Sciatic nerve (tissue), 1 donor: ENCODE measurements around the gene KMT2D. TPM values are rescaled to one million over a fixed set of nuclear protein-coding genes. Genes with fewer than 3 reads are reported as not detected.

ENCODE experiments used
- total RNA-seq: library from RNA; stranded (reverse); fragmentation: NEBNext Ultra II Directional; extraction: Animal tissue kit (Norgen Biotek cat#: 25700); gene quantifications from one replicate; pipeline ENCODE4 v1.2.1, GENCODE V29; 2021
- donor health status: DM: no; HTN: no; CAD: no.

The KMT2D gene
- total RNA-seq, 1 donor from 2014 or later, result 123 TPM

Other genes starting within 250 kb of the KMT2D start
- 24.1 TPM for gene CACNB3, start 242.3 kb downstream of the KMT2D start, total RNA-seq
- gene DDX23, start 208.6 kb downstream of the KMT2D start, total RNA-seq, result 60.2 TPM
- 4.5 TPM for gene RND1, start 194.9 kb downstream of the KMT2D start, total RNA-seq
- 17.8 TPM for gene FKBP11, start 135.3 kb downstream of the KMT2D start, total RNA-seq
- 112 TPM for gene ARF3, start 103.3 kb downstream of the KMT2D start, total RNA-seq
- 1.1 TPM for gene WNT10B, start 89.1 kb downstream of the KMT2D start, total RNA-seq
- gene WNT1, start 82.5 kb downstream of the KMT2D start, total RNA-seq, result not detected
- not detected for gene DDN, start 61.4 kb downstream of the KMT2D start, total RNA-seq
- 46.4 TPM for gene PRKAG1, start 42.0 kb downstream of the KMT2D start, total RNA-seq
- gene RHEBL1, start 9.2 kb upstream of the KMT2D start, total RNA-seq, result 2.7 TPM
- gene DHH, start 34.0 kb upstream of the KMT2D start, total RNA-seq, result 54.5 TPM
- gene LMBR1L, start 50.1 kb upstream of the KMT2D start, total RNA-seq, result 99.1 TPM
- gene TUBA1B, start 70.6 kb upstream of the KMT2D start, total RNA-seq, result 680 TPM
- gene TUBA1A, start 128.3 kb upstream of the KMT2D start, total RNA-seq, result 346 TPM
- gene TUBA1C, start 204.3 kb upstream of the KMT2D start, total RNA-seq, result 59.8 TPM
- gene PRPH, start 234.4 kb upstream of the KMT2D start, total RNA-seq, result 3.7 TPM